Left renal cortex interstitium (tissue), 4 donors: Measurements from ENCODE around the gene ALOXE3. TPM values are rescaled to one million over a fixed set of nuclear protein-coding genes. Genes with fewer than 3 reads are reported as not detected.

Source experiments
- DNase-seq, 4 donors: peaks; one replicate each; pipeline ENCODE4 v3.0.0-alpha.2; 2013; ENCODE audit warnings: low read depth in 4 of 4, low spot score in 2 of 4, missing footprints in 1 of 4
- polyA plus RNA-seq, 4 donors: library from polyadenylated mRNA; unstranded; fragments of 120-200 nt; gene quantifications; one replicate each; pipeline ENCODE4 v1.2.1, GENCODE V29; 2013; ENCODE audit not compliant: insufficient read length in 4 of 4

Gene ALOXE3
- polyA plus RNA-seq, 4 donors = 0.05 TPM; not detected in 3

- peak in 2 of 4 donors; percentile 59 to 78 for DNase-seq
Measured at GRCh38 chr17:8057691-8058114, 60.6 kb downstream of the ALOXE3 start.

- DNase-seq = no peak
Measured at GRCh38 chr17:8056976-8057625, 61.2 kb downstream of the ALOXE3 start.

DNA sequence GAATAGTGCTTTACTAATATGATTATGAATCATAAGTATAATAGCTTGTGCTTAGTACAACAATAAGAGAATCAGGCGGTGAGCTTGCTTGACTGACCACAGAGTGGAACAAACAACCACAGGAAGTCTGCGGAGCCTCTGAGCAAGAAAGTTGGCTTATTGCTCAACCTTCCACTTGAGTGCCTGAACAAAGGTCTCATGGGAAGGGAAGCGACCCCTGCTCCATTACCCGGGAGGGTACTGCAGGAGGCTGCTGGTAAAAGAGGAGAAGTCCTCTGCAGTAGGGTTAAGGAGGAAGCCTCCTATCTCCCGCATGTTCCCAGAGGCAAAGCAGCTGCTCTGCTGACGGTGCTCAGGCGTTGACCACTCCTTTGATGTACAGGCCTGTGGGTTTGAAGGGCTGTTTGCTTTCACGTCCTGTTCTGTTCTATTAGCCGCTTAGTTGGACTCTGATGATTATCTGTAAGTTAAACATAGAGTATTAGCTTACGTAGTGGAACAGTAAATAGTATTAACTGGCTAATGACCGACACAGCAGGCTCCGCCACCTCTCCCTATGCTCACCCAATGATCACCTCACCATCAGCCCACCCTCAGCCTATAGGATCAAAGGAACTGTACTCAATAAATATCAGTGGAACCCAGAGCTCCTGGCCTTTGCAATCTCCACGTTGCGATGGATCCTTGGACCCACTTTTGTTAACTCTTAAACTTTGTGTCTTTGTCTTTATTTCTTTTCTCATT is 61.9 kb downstream of the ALOXE3 start:
- DNase-seq = no peak

- no peak for DNase-seq
Measured at GRCh38 chr17:8055851-8056231, 62.5 kb downstream of the ALOXE3 start.

DNA sequence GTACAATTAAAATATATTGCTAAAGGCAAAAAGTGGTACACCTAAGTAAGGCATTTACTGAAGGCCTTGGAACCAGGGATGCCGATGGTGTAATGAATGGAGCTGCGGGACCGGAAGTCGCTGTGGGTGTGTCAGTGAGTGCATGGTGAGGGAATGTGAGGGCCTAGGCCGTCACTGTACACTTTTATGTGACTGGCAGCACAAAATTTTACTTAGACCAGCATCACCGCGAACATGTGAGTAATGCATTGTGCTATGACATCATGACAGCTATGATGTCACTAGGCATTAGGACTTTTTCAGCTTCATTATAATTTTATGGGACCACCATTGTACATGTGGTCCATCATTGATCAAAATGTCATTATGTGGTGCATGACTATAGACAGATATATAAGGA is 64.7 kb downstream of the ALOXE3 start:
- no peak for DNase-seq

DNA sequence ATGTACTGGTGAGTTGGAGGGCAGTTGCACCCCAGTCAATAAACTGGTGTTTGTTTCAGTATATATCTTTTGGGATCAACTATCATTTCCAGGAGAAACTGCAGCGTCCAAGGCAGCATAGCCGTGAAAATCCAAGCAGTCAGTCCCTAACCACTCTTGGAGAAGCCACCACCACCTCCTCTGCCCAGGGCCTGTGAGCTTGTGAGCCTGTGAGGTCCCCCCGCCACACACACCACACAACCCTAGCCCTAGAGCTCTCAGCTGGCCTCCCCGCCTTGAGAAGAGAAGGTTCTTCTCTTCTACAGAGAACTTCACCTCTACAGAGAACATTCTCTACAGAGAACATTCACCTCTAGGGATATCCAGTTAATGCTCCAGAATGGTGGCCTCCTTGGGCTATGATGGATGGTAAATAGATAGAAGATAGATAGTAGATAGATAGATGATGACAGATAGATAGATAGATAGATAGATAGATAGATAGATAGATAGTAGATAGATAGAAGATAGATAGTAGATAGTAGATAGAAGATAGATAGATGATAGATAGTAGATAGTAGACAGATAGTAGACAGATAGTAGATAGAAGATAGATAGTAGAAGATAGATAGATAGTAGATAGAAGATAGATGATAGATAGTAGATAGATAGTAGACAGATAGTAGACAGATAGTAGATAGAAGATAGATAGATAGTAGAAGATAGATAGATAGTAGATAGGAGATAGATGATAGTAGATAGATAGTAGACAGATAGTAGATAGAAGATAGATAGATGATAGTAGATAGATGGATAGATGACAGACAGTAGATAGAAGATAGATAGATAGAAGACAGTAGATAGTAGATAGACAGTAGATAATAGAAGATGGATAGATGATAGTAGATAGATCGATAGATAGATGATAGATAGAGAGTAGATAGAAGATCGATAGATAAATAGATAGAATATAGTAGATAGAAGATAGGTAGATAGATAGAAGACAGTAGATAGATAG is 65.8 kb downstream of the ALOXE3 start:
- no peak for DNase-seq

- DNase-seq = no peak
Measured at GRCh38 chr17:8051831-8052230, 66.5 kb downstream of the ALOXE3 start.

- no peak for DNase-seq
Measured at GRCh38 chr17:8048736-8049135, 69.6 kb downstream of the ALOXE3 start.

- no peak for DNase-seq
Measured at GRCh38 chr17:8048236-8048635, 70.1 kb downstream of the ALOXE3 start.

- no peak for DNase-seq
Measured at GRCh38 chr17:8047769-8048110, 70.6 kb downstream of the ALOXE3 start.

DNA sequence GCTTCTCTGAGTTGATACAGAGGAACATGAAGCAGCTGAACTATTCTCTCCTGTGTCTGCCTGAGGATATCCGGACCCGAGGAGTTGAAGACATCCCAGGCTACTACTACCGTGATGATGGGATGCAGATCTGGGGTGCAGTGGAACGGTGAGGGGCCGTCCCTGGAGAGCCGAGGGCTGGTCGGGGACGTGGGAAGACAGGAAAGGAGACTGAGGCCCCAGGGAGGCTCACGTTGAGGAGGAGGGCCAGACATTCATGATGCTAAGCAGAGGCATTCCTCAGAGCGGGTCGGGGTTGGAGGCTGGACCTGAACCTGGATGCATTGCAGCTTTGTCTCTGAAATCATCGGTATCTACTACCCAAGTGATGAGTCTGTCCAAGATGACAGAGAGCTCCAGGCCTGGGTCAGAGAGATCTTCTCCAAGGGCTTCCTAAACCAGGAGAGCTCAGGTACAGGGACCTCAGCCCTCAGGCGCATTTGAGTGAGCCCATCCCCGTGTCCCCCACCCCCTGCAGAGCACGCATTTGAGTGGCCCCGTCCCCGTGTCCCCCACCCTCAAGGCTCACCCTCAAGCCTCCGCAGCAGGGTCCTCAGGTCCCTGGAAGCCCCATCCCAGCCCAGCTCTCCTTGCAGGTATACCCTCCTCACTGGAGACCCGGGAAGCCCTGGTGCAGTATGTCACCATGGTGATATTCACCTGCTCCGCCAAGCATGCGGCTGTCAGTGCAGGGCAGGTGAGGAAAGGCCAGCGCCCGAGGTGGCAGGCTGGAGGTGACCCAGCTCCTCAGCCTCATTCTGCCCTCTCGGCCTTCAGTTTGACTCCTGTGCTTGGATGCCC is 71.2 kb downstream of the ALOXE3 start:
- DNase-seq = no peak

- DNase-seq = no peak
Measured at GRCh38 chr17:8046306-8046928, 71.9 kb downstream of the ALOXE3 start.

Other genes starting within 250 kb of the ALOXE3 start
- 100 to 1,000 TPM; 142 to 212 (median 180) TPM for gene CHD3, start 229.7 kb downstream of the ALOXE3 start, polyA plus RNA-seq
- gene RNF227, start 202.2 kb downstream of the ALOXE3 start, polyA plus RNA-seq = 1 to 10 TPM; 3.0 to 6.1 (median 5.1) TPM
- gene KCNAB3, start 188.7 kb downstream of the ALOXE3 start, polyA plus RNA-seq = 10 to 100 TPM in 2 of 4 donors, 1 to 10 TPM in 2; 7.8 to 16.3 (median 12.5) TPM
- gene TRAPPC1, start 186.6 kb downstream of the ALOXE3 start, polyA plus RNA-seq = 100 to 1,000 TPM; 126 to 157 (median 136) TPM
- gene CNTROB, start 186.3 kb downstream of the ALOXE3 start, polyA plus RNA-seq = 10 to 100 TPM; 42.0 to 67.5 (median 57.0) TPM
- under 1 TPM in 3 of 4 donors, not detected in 1; 0.37 to 0.88 (median 0.40) TPM for gene GUCY2D, start 115.9 kb downstream of the ALOXE3 start, polyA plus RNA-seq
- gene ALOX15B, start 79.5 kb downstream of the ALOXE3 start, polyA plus RNA-seq = 1 to 10 TPM in 2 of 4 donors, under 1 TPM in 2; 0.84 to 1.8 (median 0.96) TPM
- under 1 TPM; 0.65 to 0.99 (median 0.75) TPM for gene ALOX12B, start 30.8 kb downstream of the ALOXE3 start, polyA plus RNA-seq
- under 1 TPM in 1 of 4 donors, not detected in 3; 0.13 TPM for gene HES7, start 5.6 kb upstream of the ALOXE3 start, polyA plus RNA-seq
- gene PER1, start 33.9 kb upstream of the ALOXE3 start, polyA plus RNA-seq = 10 to 100 TPM; 19.7 to 37.7 (median 30.8) TPM
- 100 to 1,000 TPM; 107 to 139 (median 124) TPM for gene VAMP2, start 44.4 kb upstream of the ALOXE3 start, polyA plus RNA-seq
- 10 to 100 TPM; 24.1 to 25.9 (median 24.4) TPM for gene TMEM107, start 57.9 kb upstream of the ALOXE3 start, polyA plus RNA-seq
- gene BORCS6, start 71.7 kb upstream of the ALOXE3 start, polyA plus RNA-seq = 1 to 10 TPM; 3.7 to 6.5 (median 5.0) TPM
- gene AURKB, start 92.1 kb upstream of the ALOXE3 start, polyA plus RNA-seq = 10 to 100 TPM; 26.7 to 40.2 (median 36.0) TPM
- gene CTC1, start 129.5 kb upstream of the ALOXE3 start, polyA plus RNA-seq = 10 to 100 TPM; 19.1 to 41.3 (median 30.1) TPM
- gene PFAS, start 130.8 kb upstream of the ALOXE3 start, polyA plus RNA-seq = 10 to 100 TPM; 37.3 to 51.0 (median 44.5) TPM
- 10 to 100 TPM; 27.8 to 36.7 (median 31.5) TPM for gene RANGRF, start 170.2 kb upstream of the ALOXE3 start, polyA plus RNA-seq
- 1 to 10 TPM; 4.2 to 4.8 (median 4.4) TPM for gene SLC25A35, start 176.9 kb upstream of the ALOXE3 start, polyA plus RNA-seq
- 10 to 100 TPM; 15.0 to 20.4 (median 18.5) TPM for gene ARHGEF15, start 191.7 kb upstream of the ALOXE3 start, polyA plus RNA-seq
- gene ODF4, start 221.3 kb upstream of the ALOXE3 start, polyA plus RNA-seq = not detected